Calu3 (cell line): Measurements from ENCODE around the gene HOXB1. TPM values are rescaled to one million over a fixed set of nuclear protein-coding genes. Genes with fewer than 3 reads are reported as not detected.

Experiments
- BruUV-seq: library from RNA; stranded (reverse); fragments of 400-500 nt; replicated peaks from 2 replicates; lab custom pipeline; 2021; lab: Mats Ljungman, UMichigan
- CTCF ChIA-PET: fragments of 300-600 bp; sonication (Branson Sonifier 250); formaldehyde crosslinking; loops from one replicate; lab custom pipeline; 2022; ENCODE audit warnings: antibody characterized with exemption; lab: Charles Lee
- DNase-seq: peaks from one replicate; pipeline ENCODE4 v3.0.0; 2022
- H3K27ac Mint-ChIP-seq: one replicate; pipeline ENCODE4 v1.8.0; 2022; ENCODE audit warnings: mixed read lengths; ENCODE audit not compliant: unreplicated experiment
- H3K27me3 Mint-ChIP-seq: one replicate; pipeline ENCODE4 v1.8.0; 2022; ENCODE audit warnings: mixed read lengths; ENCODE audit not compliant: unreplicated experiment
- H3K36me3 Mint-ChIP-seq: one replicate; pipeline ENCODE4 v1.8.0; 2022; ENCODE audit warnings: mild to moderate bottlenecking, moderate library complexity, mixed read lengths; ENCODE audit not compliant: insufficient read depth, unreplicated experiment
- H3K4me1 Mint-ChIP-seq: one replicate; pipeline ENCODE4 v1.8.0; 2022; ENCODE audit warnings: mild to moderate bottlenecking, low read depth, mixed read lengths; ENCODE audit not compliant: unreplicated experiment
- H3K4me3 Mint-ChIP-seq: one replicate; pipeline ENCODE4 v1.8.0; 2022; ENCODE audit warnings: mild to moderate bottlenecking, low read depth, moderate library complexity, mixed read lengths; ENCODE audit not compliant: unreplicated experiment
- H3K9me3 Mint-ChIP-seq: one replicate; pipeline ENCODE4 v1.8.0; 2022; ENCODE audit warnings: low read depth, mixed read lengths; ENCODE audit not compliant: unreplicated experiment
- CTCF ChIP-seq: fragments of 200-600 bp; IDR thresholded peaks from one replicate; pipeline ENCODE4 v1.8.0; 2022; ENCODE audit warnings: antibody characterized with exemption; ENCODE audit not compliant: unreplicated experiment
- intact Hi-C: fragments of 100-400 bp; cut with micrococcal nuclease; formaldehyde crosslinking; loops from one replicate; pipeline ENCODE4 v1.10.0; 2022; ENCODE audit not compliant: unreplicated experiment
- total RNA-seq: library from RNA; stranded (reverse); gene quantifications from 2 replicates; pipeline ENCODE4 v1.2.3, GENCODE V29; 2022

HOXB1 gene
- total RNA-seq, 1 experiment from 2014 or later: not detected

GRCh38 chr17:48499735-48500434 is 30.9 kb downstream of the HOXB1 start:
- DNase-seq: no peak
- intact Hi-C loops: no loop called here
- TF ChIP-seq CTCF: no peak
- Mint-ChIP-seq H3K9me3 (no peaks in the 10 kb centered on the region), H3K4me3 (no peak overlapping the region), H3K36me3 (no peaks in the 10 kb centered on the region), H3K27me3 (peaks cover 40% of the 10 kb centered on the region), H3K4me1 (peaks cover 35% of the 10 kb centered on the region), H3K27ac (no peak overlapping the region)
- CTCF ChIA-PET: interaction anchor here (0.8 kb wide), 1 partner anchor 62 kb away, joined by 3 read pairs; no protein-coding TSS in a partner anchor
- no TSS peak for BruUV-seq

- no peak for DNase-seq
- Mint-ChIP-seq H3K27ac (no peak overlapping the region), H3K4me1 (peaks cover 39% of the 10 kb centered on the region), H3K4me3 (no peak overlapping the region), H3K27me3 (peaks cover 40% of the 10 kb centered on the region), H3K36me3 (no peaks in the 10 kb centered on the region), H3K9me3 (no peaks in the 10 kb centered on the region)
- no peak for TF ChIP-seq CTCF
- no TSS peak for BruUV-seq
- CTCF ChIA-PET: interaction anchor here (0.5 kb wide), 1 partner anchor 20 kb away, joined by 3 read pairs; no protein-coding TSS in a partner anchor
- intact Hi-C loops: no loop called here
Measured at GRCh38 chr17:48499248-48499647, 31.6 kb downstream of the HOXB1 start.

GRCh38 chr17:48498164-48498850 is 32.5 kb downstream of the HOXB1 start:
- Mint-ChIP-seq H3K36me3 (no peaks in the 10 kb centered on the region), H3K27me3 (peaks cover 34% of the 10 kb centered on the region), H3K9me3 (no peaks in the 10 kb centered on the region), H3K4me3 (no peak overlapping the region), H3K4me1 (peaks cover 41% of the 10 kb centered on the region), H3K27ac (no peak overlapping the region)
- intact Hi-C loops: no loop called here
- no peak for TF ChIP-seq CTCF
- CTCF ChIA-PET: interaction anchor here (0.5 to 2.0 kb wide), 6 partner anchors 7 to 720 kb away, joined by 3 to 5 read pairs (median 4); no protein-coding TSS in a partner anchor
- BruUV-seq: no TSS peak
- DNase-seq: peak; percentile 57

GRCh38 chr17:48497103-48497502 is 33.7 kb downstream of the HOXB1 start:
- no TSS peak for BruUV-seq
- no peaks in the 10 kb centered on the region for H3K36me3 Mint-ChIP-seq
- no peak overlapping the region for H3K4me3 Mint-ChIP-seq
- H3K4me1 Mint-ChIP-seq: peaks cover 41% of the 10 kb centered on the region
- CTCF ChIA-PET: interaction anchor here (0.7 to 2.0 kb wide), 4 partner anchors 8 to 146 kb away, joined by 3 to 5 read pairs (median 4); no protein-coding TSS in a partner anchor
- peaks cover 22% of the 10 kb centered on the region for H3K27me3 Mint-ChIP-seq
- no peak for TF ChIP-seq CTCF
- no peaks in the 10 kb centered on the region for H3K9me3 Mint-ChIP-seq
- intact Hi-C loops: no loop called here
- no peak overlapping the region for H3K27ac Mint-ChIP-seq
- DNase-seq: no peak
